Epithelial cell of proximal tubule (primary cell): ENCODE results near the gene CLTB. TPM values are rescaled to one million over a fixed set of nuclear protein-coding genes. Genes with fewer than 3 reads are reported as not detected.

Experiments
- DNase-seq: peaks from one replicate; pipeline ENCODE4 v3.0.0-alpha.2; 2011; ENCODE audit warnings: low read depth
- H3K4me3 ChIP-seq: 2 replicates; pipeline ENCODE4 v1.5.1; 2011; ENCODE audit warnings: low read depth, mild to moderate bottlenecking, low read length
- CTCF ChIP-seq: conservative IDR thresholded peaks from 2 replicates; pipeline ENCODE4 v1.5.1; 2012; ENCODE audit warnings: low read depth, mild to moderate bottlenecking, low read length
- total RNA-seq: library from RNA; depleted of rRNA; stranded (reverse); fragments of >200 nt; gene quantifications from 2 replicates; pipeline ENCODE4 v1.2.3, GENCODE V29; 2015

CLTB gene
- total RNA-seq, 1 donor from 2014 or later: 152 TPM

- TF ChIP-seq CTCF: no peak
- H3K4me3 ChIP-seq: no peak overlapping the region
- no peak for DNase-seq
These were observed 47.6 kb downstream of the CLTB start for GRCh38 chr5:176368726-176369125.

- DNase-seq: no peak
- no peak for TF ChIP-seq CTCF
- H3K4me3 ChIP-seq: peak overlapping the region; percentile 76
These were observed 50.0 kb downstream of the CLTB start for GRCh38 chr5:176366232-176366894.

- no peak for TF ChIP-seq CTCF
- no peak for DNase-seq
These were observed 50.7 kb downstream of the CLTB start, which contains the start of gene ARL10 for GRCh38 chr5:176365351-176366231. ARL10 (plus strand) TSS chr5:176365487; CDS start chr5:176365564, 77 bp downstream.

GRCh38 chr5:176364765-176365350, 51.5 kb downstream of the CLTB start:
- DNase-seq: no peak
- H3K4me3 ChIP-seq: peak overlapping the region; percentile 76
- TF ChIP-seq CTCF: no peak

More at GRCh38 chr5:176365351-176366231, 50.7 kb downstream of the CLTB start, which contains the start of gene ARL10:
- peak within 1 kb of the TSS; percentile 76 for H3K4me3 ChIP-seq

- TF ChIP-seq CTCF: no peak
- DNase-seq: no peak
- peak overlapping the region; percentile 99 for H3K4me3 ChIP-seq
These were observed 54.2 kb downstream of the CLTB start for GRCh38 chr5:176362233-176362490.

GRCh38 chr5:176361437-176362232, 54.7 kb downstream of the CLTB start, which contains the start of gene KIAA1191:
KIAA1191 (minus strand) TSS chr5:176361764; CDS start chr5:176359508, 2,256 bp downstream.
- H3K4me3 ChIP-seq: peak within 1 kb of the TSS; percentile 99
- peak; percentile 23 for TF ChIP-seq CTCF
- peak; percentile 44 for DNase-seq
